ENCODE data around the gene FLNB.

- TF ChIP-seq, protein P1, sequence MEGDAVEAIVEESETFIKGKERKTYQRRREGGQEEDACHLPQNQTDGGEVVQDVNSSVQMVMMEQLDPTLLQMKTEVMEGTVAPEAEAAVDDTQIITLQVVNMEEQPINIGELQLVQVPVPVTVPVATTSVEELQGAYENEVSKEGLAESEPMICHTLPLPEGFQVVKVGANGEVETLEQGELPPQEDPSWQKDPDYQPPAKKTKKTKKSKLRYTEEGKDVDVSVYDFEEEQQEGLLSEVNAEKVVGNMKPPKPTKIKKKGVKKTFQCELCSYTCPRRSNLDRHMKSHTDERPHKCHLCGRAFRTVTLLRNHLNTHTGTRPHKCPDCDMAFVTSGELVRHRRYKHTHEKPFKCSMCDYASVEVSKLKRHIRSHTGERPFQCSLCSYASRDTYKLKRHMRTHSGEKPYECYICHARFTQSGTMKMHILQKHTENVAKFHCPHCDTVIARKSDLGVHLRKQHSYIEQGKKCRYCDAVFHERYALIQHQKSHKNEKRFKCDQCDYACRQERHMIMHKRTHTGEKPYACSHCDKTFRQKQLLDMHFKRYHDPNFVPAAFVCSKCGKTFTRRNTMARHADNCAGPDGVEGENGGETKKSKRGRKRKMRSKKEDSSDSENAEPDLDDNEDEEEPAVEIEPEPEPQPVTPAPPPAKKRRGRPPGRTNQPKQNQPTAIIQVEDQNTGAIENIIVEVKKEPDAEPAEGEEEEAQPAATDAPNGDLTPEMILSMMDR (conservative IDR thresholded peaks at IDR 0.05; ENCODE audit: low read depth, low read length), result no peak
- TF ChIP-seq FOS (IDR thresholded peaks at IDR 0.05; ENCODE audit: low read depth, low read length) (no peak), RCOR1 (IDR thresholded peaks at IDR 0.05; ENCODE audit: insufficient replicate concordance, low read length) (no peak), BHLHE40 (IDR thresholded peaks at IDR 0.05; ENCODE audit: low read depth, low read length) (no peak), POLR2A (IDR thresholded peaks at IDR 0.05; ENCODE audit: low read depth, low read length) (no peak), CHD1 (IDR thresholded peaks at IDR 0.05; ENCODE audit: low read depth, low read length) (no peak), SMC3 (IDR thresholded peaks at IDR 0.05; ENCODE audit: low read depth, low read length) (no peak)
- TF ChIP-seq, protein P2, sequence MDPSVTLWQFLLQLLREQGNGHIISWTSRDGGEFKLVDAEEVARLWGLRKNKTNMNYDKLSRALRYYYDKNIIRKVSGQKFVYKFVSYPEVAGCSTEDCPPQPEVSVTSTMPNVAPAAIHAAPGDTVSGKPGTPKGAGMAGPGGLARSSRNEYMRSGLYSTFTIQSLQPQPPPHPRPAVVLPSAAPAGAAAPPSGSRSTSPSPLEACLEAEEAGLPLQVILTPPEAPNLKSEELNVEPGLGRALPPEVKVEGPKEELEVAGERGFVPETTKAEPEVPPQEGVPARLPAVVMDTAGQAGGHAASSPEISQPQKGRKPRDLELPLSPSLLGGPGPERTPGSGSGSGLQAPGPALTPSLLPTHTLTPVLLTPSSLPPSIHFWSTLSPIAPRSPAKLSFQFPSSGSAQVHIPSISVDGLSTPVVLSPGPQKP (IDR thresholded peaks at IDR 0.05; ENCODE audit: borderline replicate concordance, low read depth, low read length), result no peak
- TF ChIP-seq, protein P3, sequence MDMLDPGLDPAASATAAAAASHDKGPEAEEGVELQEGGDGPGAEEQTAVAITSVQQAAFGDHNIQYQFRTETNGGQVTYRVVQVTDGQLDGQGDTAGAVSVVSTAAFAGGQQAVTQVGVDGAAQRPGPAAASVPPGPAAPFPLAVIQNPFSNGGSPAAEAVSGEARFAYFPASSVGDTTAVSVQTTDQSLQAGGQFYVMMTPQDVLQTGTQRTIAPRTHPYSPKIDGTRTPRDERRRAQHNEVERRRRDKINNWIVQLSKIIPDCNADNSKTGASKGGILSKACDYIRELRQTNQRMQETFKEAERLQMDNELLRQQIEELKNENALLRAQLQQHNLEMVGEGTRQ (IDR thresholded peaks at IDR 0.05; ENCODE audit: low read depth, low read length), result no peak
These were observed 15.3 kb downstream of the FLNB start for GRCh38 chr3:58023531-58023930.
